CD4-positive, alpha-beta T cell treated with Interleukin-6 at 100 ng/mL for 8 hours (primary cell): ENCODE measurements around the gene TTC9.

Experiments used
- DNase-seq: peaks from one replicate; pipeline ENCODE4 v3.0.0-alpha.2; 2020; ENCODE audit warnings: mixed read lengths, low spot score

TTC9 gene

GRCh38 chr14:70716483-70716882 lies 74.8 kb downstream of the TTC9 start:
- no peak for DNase-seq

- DNase-seq, result no peak
Measured at GRCh38 chr14:70716958-70717357, 75.2 kb downstream of the TTC9 start.

GRCh38 chr14:70718383-70719118 lies 76.8 kb downstream of the TTC9 start:
- DNase-seq, result no peak

- DNase-seq, result no peak
Measured at GRCh38 chr14:70721542-70721941, 79.8 kb downstream of the TTC9 start.

GRCh38 chr14:70722418-70722817 lies 80.7 kb downstream of the TTC9 start:
- DNase-seq, result no peak

- no peak for DNase-seq
Measured at GRCh38 chr14:70723276-70723675, 81.6 kb downstream of the TTC9 start.

GRCh38 chr14:70724110-70724509 lies 82.4 kb downstream of the TTC9 start:
- DNase-seq, result no peak

GRCh38 chr14:70724944-70725343 lies 83.2 kb downstream of the TTC9 start:
- DNase-seq, result no peak
